Esophagus squamous epithelium (tissue), 5 donors: ENCODE measurements around the gene DAB1. TPM values are rescaled to one million over a fixed set of nuclear protein-coding genes. Genes with fewer than 3 reads are reported as not detected.

ENCODE experiments used
- DNase-seq: peaks from one replicate; lab custom pipeline; 2025; lab: John Stamatoyannopoulos, UW
- H3K27ac ChIP-seq, 4 donors: fragments of 200-600 bp; sonication (generic); one replicate each; pipeline ENCODE4 v1.5.1; 2016 to 2019; ENCODE audit warnings: mild to moderate bottlenecking in 1 of 4
- H3K27me3 ChIP-seq, 4 donors: fragments of 200-600 bp; sonication (generic); 1 replicate in 3 of 4; 2 replicates in 1 of 4; pipeline versions ENCODE4 v1.5.1 to v1.6.0; 2017 to 2021; ENCODE audit warnings: antibody characterized with exemption in 1 of 4
- H3K36me3 ChIP-seq, 3 donors: fragments of 200-600 bp; sonication (generic); one replicate each; pipeline ENCODE4 v1.5.1; 2016 to 2019
- H3K4me1 ChIP-seq, 3 donors: fragments of 200-600 bp; sonication (generic); one replicate each; pipeline ENCODE4 v1.5.1; 2017 to 2019
- H3K4me3 ChIP-seq, 4 donors: fragments of 200-600 bp; sonication (generic); 1 replicate in 3 of 4; 2 replicates in 1 of 4; pipeline ENCODE4 v1.5.1; 2016 to 2019; ENCODE audit warnings: mild to moderate bottlenecking in 2 of 4, moderate library complexity in 1 of 4
- H3K9me3 ChIP-seq, 3 donors: fragments of 200-600 bp; sonication (generic); one replicate each; pipeline ENCODE4 v1.5.1; 2016 to 2019
- CTCF ChIP-seq, 6 experiments: fragments of 450-650 bp in 4 of 6; fragments of 200-600 bp in 2 of 6; sonication (generic) in 2 of 6; IDR thresholded peaks; one replicate each; pipeline ENCODE4 v1.5.1; 2016 to 2019; ENCODE audit warnings: antibody characterized with exemption in 6 of 6, mild to moderate bottlenecking in 4 of 6, moderate library complexity in 4 of 6
- POLR2A ChIP-seq, 4 donors: fragments of 450-650 bp; IDR thresholded peaks; one replicate each; pipeline ENCODE4 v1.6.1; 2017; ENCODE audit warnings: antibody characterized with exemption in 4 of 4, mild to moderate bottlenecking in 4 of 4, moderate library complexity in 3 of 4
- WGBS, 2 donors: methylation state at CpG; one replicate each; pipeline ENCODE4 v1.1.5; 2018; 5-methylcytosine and 5-hydroxymethylcytosine counted together
- intact Hi-C: fragments of 100-400 bp; cut with DNase I; formaldehyde crosslinking; loops from one replicate; pipeline ENCODE4 v1.15.0; 2022
- total RNA-seq, 4 donors: library from RNA; depleted of rRNA; stranded (reverse); fragments of >200 nt; gene quantifications; one replicate each; pipeline ENCODE4 v1.1.0, GENCODE V29; 2016
- donor health status: DM: yes; HTN: yes; CAD: no.

Gene DAB1
- total RNA-seq, 4 donors from 2014 or later = under 0.01 TPM; not detected in 3

- no peak for DNase-seq
Observed at GRCh38 chr1:57129865-57130264, 294.0 kb downstream of the DAB1 start.

GRCh38 chr1:57127976-57128375 lies 295.9 kb downstream of the DAB1 start:
- Histone ChIP-seq H3K27ac (no peak overlapping the region), H3K36me3 (no peaks in the 10 kb centered on the region), H3K27me3 (no peaks in the 10 kb centered on the region), H3K9me3 (no peaks in the 10 kb centered on the region), H3K4me1 (peaks cover 0 to 8% (median 0%) of the 10 kb centered on the region in 3 donors), H3K4me3 (no peak overlapping the region)
- WGBS, 2 donors = 93 to 94% methylated on average over 6 of the region's 6 CpGs
- DNase-seq = no peak
- TF ChIP-seq POLR2A (IDR thresholded peaks at IDR 0.05) (no peak), CTCF (IDR thresholded peaks at IDR 0.05) (no peak)
- intact Hi-C loops = no loop called here

More at GRCh38 chr1:57129865-57130264, 294.0 kb downstream of the DAB1 start:
- H3K27ac ChIP-seq = no peak overlapping the region
- no peaks in the 10 kb centered on the region for H3K27me3 ChIP-seq
- H3K9me3 ChIP-seq = no peaks in the 10 kb centered on the region
- peaks cover 0 to 8% (median 0%) of the 10 kb centered on the region in 3 donors for H3K4me1 ChIP-seq
- H3K4me3 ChIP-seq = no peak overlapping the region
- WGBS, 2 donors = 72 to 79% methylated on average over 4 of the region's 4 CpGs
- intact Hi-C loops = no loop called here
- TF ChIP-seq POLR2A (IDR thresholded peaks at IDR 0.05) = no peak
- no peaks in the 10 kb centered on the region for H3K36me3 ChIP-seq

- Histone ChIP-seq H3K36me3 (no peaks in the 10 kb centered on the region), H3K9me3 (no peaks in the 10 kb centered on the region), H3K4me3 (no peak overlapping the region), H3K27me3 (no peaks in the 10 kb centered on the region), H3K4me1 (no peaks in the 10 kb centered on the region), H3K27ac (no peak overlapping the region)
- no peak for TF ChIP-seq CTCF (IDR thresholded peaks at IDR 0.05)
- TF ChIP-seq POLR2A (IDR thresholded peaks at IDR 0.05) = no peak
- intact Hi-C loops = no loop called here
- WGBS, 2 donors = 53 to 55% methylated on average over 3 to 5 of the region's 5 CpGs
- DNase-seq = no peak
Observed at GRCh38 chr1:57124768-57125446, 299.0 kb downstream of the DAB1 start.

GRCh38 chr1:57124170-57124569 lies 299.7 kb downstream of the DAB1 start:
- H3K4me3 ChIP-seq = no peak overlapping the region
- peaks cover 0 to 4% (median 0%) of the 10 kb centered on the region in 3 donors for H3K4me1 ChIP-seq
- TF ChIP-seq POLR2A (IDR thresholded peaks at IDR 0.05) (no peak), CTCF (IDR thresholded peaks at IDR 0.05) (no peak)
- WGBS, 2 donors = 62 to 80% methylated on average over 2 of the region's 2 CpGs
- intact Hi-C loops = no loop called here
- DNase-seq = no peak
- no peaks in the 10 kb centered on the region for H3K36me3 ChIP-seq
- H3K9me3 ChIP-seq = no peaks in the 10 kb centered on the region
- H3K27ac ChIP-seq = no peak overlapping the region
- no peaks in the 10 kb centered on the region for H3K27me3 ChIP-seq

- no peaks in the 10 kb centered on the region for H3K36me3 ChIP-seq
- 86 to 88% methylated on average over 2 of the region's 2 CpGs for WGBS, 2 donors
- TF ChIP-seq CTCF (IDR thresholded peaks at IDR 0.05) (no peak), POLR2A (IDR thresholded peaks at IDR 0.05) (no peak)
- no peaks in the 10 kb centered on the region for H3K27me3 ChIP-seq
- intact Hi-C loops = no loop called here
- DNase-seq = no peak
- no peaks in the 10 kb centered on the region for H3K9me3 ChIP-seq
- H3K4me3 ChIP-seq = no peak overlapping the region
- no peak overlapping the region for H3K27ac ChIP-seq
- H3K4me1 ChIP-seq = peaks cover 0 to 13% (median 0%) of the 10 kb centered on the region in 3 donors
Observed at GRCh38 chr1:57122031-57122430, 301.8 kb downstream of the DAB1 start.
